ENCODE results near the gene RMND5A. TPM values are rescaled to one million over a fixed set of nuclear protein-coding genes. Genes with fewer than 3 reads are reported as not detected.

RMND5A gene
- total RNA-seq, 2 donors from 2014 or later = 27.4 to 28.5 TPM

Other genes with a start within 250 kb of the RMND5A start
- 10 to 100 TPM; 64.6 to 70.0 TPM for gene CHMP3, start 156.8 kb upstream of the RMND5A start, total RNA-seq
- 10 to 100 TPM; 16.2 to 44.4 TPM for gene RNF103, start 96.4 kb upstream of the RMND5A start, total RNA-seq
- gene CD8A, start 70.6 kb downstream of the RMND5A start, total RNA-seq = 1 to 10 TPM; 1.8 to 2.0 TPM
- 1 to 10 TPM in 1 of 2 donors, not detected in 1; 5.7 TPM for gene CD8B, start 141.6 kb downstream of the RMND5A start, total RNA-seq
- gene RGPD1, start 221.8 kb downstream of the RMND5A start, total RNA-seq = under 1 TPM in 1 of 2 donors, not detected in 1; 0.78 TPM

Measured in body of pancreas (tissue), 2 donors.